SIG-M5 treated with dmso at 0.1 percent for 504 hours (cell line): ENCODE measurements around the gene HDGFL2.
A peak's percentile ranks its signal among the peaks of the same experiment; 100 is the strongest.

Source experiments
- DNase-seq: peaks from one replicate; lab custom pipeline; 2025; ENCODE audit not compliant: unreplicated experiment; lab: John Stamatoyannopoulos, UW

The HDGFL2 gene

GRCh38 chr19:4472174-4472974, at the start of gene HDGFL2:
Gene HDGFL2, plus strand, starts transcription at chr19:4472297. Its CDS starts 54 bp downstream, at chr19:4472351.
- DNase-seq: no peak

- DNase-seq: no peak
Measured at GRCh38 chr19:4423416-4424126, 48.5 kb upstream of the HDGFL2 start.

- DNase-seq: no peak
Measured at GRCh38 chr19:4425537-4425936, 46.6 kb upstream of the HDGFL2 start.

- no peak for DNase-seq
Measured at GRCh38 chr19:4428326-4428975, 43.6 kb upstream of the HDGFL2 start.

- DNase-seq: no peak
Measured at GRCh38 chr19:4429256-4429655, 42.8 kb upstream of the HDGFL2 start.

- DNase-seq: no peak
Measured at GRCh38 chr19:4429771-4430171, 42.3 kb upstream of the HDGFL2 start.

- peak; percentile 69 for DNase-seq
Measured at GRCh38 chr19:4430760-4431159, 41.3 kb upstream of the HDGFL2 start.

GRCh38 chr19:4431296-4431695, 40.8 kb upstream of the HDGFL2 start:
- no peak for DNase-seq

- peak; percentile 42 for DNase-seq
Measured at GRCh38 chr19:4431808-4432674, 40.1 kb upstream of the HDGFL2 start.

GRCh38 chr19:4432918-4433506, 39.1 kb upstream of the HDGFL2 start:
- DNase-seq: no peak

- DNase-seq: no peak
Measured at GRCh38 chr19:4434391-4434790, 37.7 kb upstream of the HDGFL2 start.

GRCh38 chr19:4436231-4436630, 35.9 kb upstream of the HDGFL2 start:
- no peak for DNase-seq

- no peak for DNase-seq
Measured at GRCh38 chr19:4437103-4437502, 35.0 kb upstream of the HDGFL2 start.

- no peak for DNase-seq
Measured at GRCh38 chr19:4439243-4439642, 32.9 kb upstream of the HDGFL2 start.

GRCh38 chr19:4441994-4442818, 29.9 kb upstream of the HDGFL2 start:
- no peak for DNase-seq

- no peak for DNase-seq
Measured at GRCh38 chr19:4442819-4443146, 29.3 kb upstream of the HDGFL2 start.

GRCh38 chr19:4443188-4443587, 28.9 kb upstream of the HDGFL2 start:
- no peak for DNase-seq

GRCh38 chr19:4443966-4444764, 27.9 kb upstream of the HDGFL2 start:
- no peak for DNase-seq
